ENCODE results near the gene CXXC4.

The CXXC4 gene

DNA sequence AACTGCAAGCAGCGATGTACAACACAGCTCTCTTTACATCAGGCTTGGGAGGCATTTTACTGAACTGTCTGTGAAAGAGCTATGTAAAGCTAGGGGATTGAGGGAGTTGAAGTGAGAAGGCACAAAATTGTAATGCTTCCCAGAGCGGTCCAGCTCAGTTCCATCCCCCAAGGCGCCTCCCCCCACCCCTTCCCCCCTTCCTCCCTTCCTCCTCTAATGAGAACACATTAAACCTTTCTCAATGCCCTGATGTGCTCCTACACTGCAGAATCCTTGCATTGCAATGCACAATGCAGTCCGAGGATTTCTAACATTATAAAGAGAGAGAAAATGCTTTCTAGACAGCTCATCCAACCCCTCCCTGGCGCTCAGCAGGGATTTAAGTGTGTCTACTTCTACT is 73.9 kb downstream of the CXXC4 start:
- no peak for DNase-seq (ENCODE audit: low read depth)

Measured in stimulated activated CD8-positive, alpha-beta memory T cell treated with anti-CD3 and anti-CD28 coated beads, Interleukin-4, amount 100 ng/mL, for 24 hours (primary cell).